ENCODE data around the gene MTHFD1L.

The MTHFD1L gene

GRCh38 chr6:150895928-150896632 lies 30.6 kb downstream of the MTHFD1L start:
- no peak overlapping the region for H3K9ac ChIP-seq (ENCODE audit: low read depth, low read length, poor library complexity, severe bottlenecking)
- H3K9me2 ChIP-seq (replicated peaks; ENCODE audit: low read depth, low read length) = no peaks in the 10 kb centered on the region
- no peaks in the 10 kb centered on the region for H3K27me3 ChIP-seq (ENCODE audit: insufficient read depth, low read length, poor library complexity, severe bottlenecking)
- no peaks in the 10 kb centered on the region for H3K9me3 ChIP-seq (ENCODE audit: insufficient read depth, low read depth, low read length)
- TF ChIP-seq EZH2phosphoT487 (IDR thresholded peaks at IDR 0.05; ENCODE audit: borderline replicate concordance) (no peak), CTCF (conservative IDR thresholded peaks at IDR 0.05; ENCODE audit: low read length) (no peak)
- H2AFZ ChIP-seq (ENCODE audit: low read length) = no peak overlapping the region
- H3K4me1 ChIP-seq (ENCODE audit: insufficient read depth, low read length, poor library complexity, severe bottlenecking) = peaks cover 25% of the 10 kb centered on the region
- H3K4me3 ChIP-seq (ENCODE audit: low read length, poor library complexity, severe bottlenecking) = no peak overlapping the region
- H3F3A ChIP-seq (ENCODE audit: low read depth) = no peaks in the 10 kb centered on the region
- H3K36me3 ChIP-seq (ENCODE audit: insufficient read depth, low read length) = peaks cover 37% of the 10 kb centered on the region; the same call in 1 of the 2 replicates
- no peaks in the 10 kb centered on the region for H3K79me2 ChIP-seq (ENCODE audit: insufficient read depth, low read length)
- H4K20me1 ChIP-seq (ENCODE audit: insufficient read depth, low read length, poor library complexity, severe bottlenecking) = no peaks in the 10 kb centered on the region
- H3K4me2 ChIP-seq (ENCODE audit: low read depth, low read length, poor library complexity, severe bottlenecking) = no peak overlapping the region

- H3K36me3 ChIP-seq (ENCODE audit: insufficient read depth, low read length) = peaks cover 32% of the 10 kb centered on the region; the same call in 1 of the 2 replicates
- no peaks in the 10 kb centered on the region for H3K27me3 ChIP-seq (ENCODE audit: insufficient read depth, low read length, poor library complexity, severe bottlenecking)
- no peak overlapping the region for H3K4me3 ChIP-seq (ENCODE audit: low read length, poor library complexity, severe bottlenecking)
- H3K9me2 ChIP-seq (replicated peaks; ENCODE audit: low read depth, low read length) = no peaks in the 10 kb centered on the region
- H3F3A ChIP-seq (ENCODE audit: low read depth) = no peaks in the 10 kb centered on the region
- no peaks in the 10 kb centered on the region for H3K9me3 ChIP-seq (ENCODE audit: insufficient read depth, low read depth, low read length)
- no peak overlapping the region for H3K9ac ChIP-seq (ENCODE audit: low read depth, low read length, poor library complexity, severe bottlenecking)
- H3K79me2 ChIP-seq (ENCODE audit: insufficient read depth, low read length) = no peaks in the 10 kb centered on the region
- H3K4me1 ChIP-seq (ENCODE audit: insufficient read depth, low read length, poor library complexity, severe bottlenecking) = peaks cover 25% of the 10 kb centered on the region
- H4K20me1 ChIP-seq (ENCODE audit: insufficient read depth, low read length, poor library complexity, severe bottlenecking) = no peaks in the 10 kb centered on the region
- no peak overlapping the region for H2AFZ ChIP-seq (ENCODE audit: low read length)
- H3K4me2 ChIP-seq (ENCODE audit: low read depth, low read length, poor library complexity, severe bottlenecking) = no peak overlapping the region
- TF ChIP-seq CTCF (conservative IDR thresholded peaks at IDR 0.05; ENCODE audit: low read length) (no peak), EZH2phosphoT487 (IDR thresholded peaks at IDR 0.05; ENCODE audit: borderline replicate concordance) (no peak)
Measured at GRCh38 chr6:150897400-150897943, 32.0 kb downstream of the MTHFD1L start.

GRCh38 chr6:150898399-150899170 lies 33.1 kb downstream of the MTHFD1L start:
- no peak overlapping the region for H3K4me3 ChIP-seq (ENCODE audit: low read length, poor library complexity, severe bottlenecking)
- H3K36me3 ChIP-seq (ENCODE audit: insufficient read depth, low read length) = peaks cover 23% of the 10 kb centered on the region; the same call in 1 of the 2 replicates
- H3F3A ChIP-seq (ENCODE audit: low read depth) = no peaks in the 10 kb centered on the region
- TF ChIP-seq CTCF (conservative IDR thresholded peaks at IDR 0.05; ENCODE audit: low read length) (no peak), EZH2phosphoT487 (IDR thresholded peaks at IDR 0.05; ENCODE audit: borderline replicate concordance) (no peak)
- H3K9me2 ChIP-seq (replicated peaks; ENCODE audit: low read depth, low read length) = no peaks in the 10 kb centered on the region
- H3K4me2 ChIP-seq (ENCODE audit: low read depth, low read length, poor library complexity, severe bottlenecking) = no peak overlapping the region
- no peak overlapping the region for H3K9ac ChIP-seq (ENCODE audit: low read depth, low read length, poor library complexity, severe bottlenecking)
- no peaks in the 10 kb centered on the region for H4K20me1 ChIP-seq (ENCODE audit: insufficient read depth, low read length, poor library complexity, severe bottlenecking)
- no peaks in the 10 kb centered on the region for H3K9me3 ChIP-seq (ENCODE audit: insufficient read depth, low read depth, low read length)
- no peaks in the 10 kb centered on the region for H3K27me3 ChIP-seq (ENCODE audit: insufficient read depth, low read length, poor library complexity, severe bottlenecking)
- H3K4me1 ChIP-seq (ENCODE audit: insufficient read depth, low read length, poor library complexity, severe bottlenecking) = peaks cover 25% of the 10 kb centered on the region
- H3K79me2 ChIP-seq (ENCODE audit: insufficient read depth, low read length) = no peaks in the 10 kb centered on the region
- no peak overlapping the region for H2AFZ ChIP-seq (ENCODE audit: low read length)
